Measurements from ENCODE around the gene KRT15. TPM values are rescaled to one million over a fixed set of nuclear protein-coding genes. Genes with fewer than 3 reads are reported as not detected.

KRT15 gene
- total RNA-seq, 4 donors from 2014 or later = 802 to 1,380 (median 1,140) TPM

- no peak overlapping the region for H3K4me3 ChIP-seq (ENCODE audit: low read depth, poor library complexity, severe bottlenecking)
- WGBS, 2 donors = 74 to 78% methylated on average over 9 of the region's 9 CpGs
- no peak for TF ChIP-seq POLR2A (IDR thresholded peaks at IDR 0.05)
- no peak for TF ChIP-seq CTCF (IDR thresholded peaks at IDR 0.05)
- intact Hi-C loops (cut with DNase I; ENCODE audit: low total_unique reads) = no loop called here
- no peak for DNase-seq (ENCODE audit: low spot score in 2 of 2)
Observed at GRCh38 chr17:41532947-41533570, 14.4 kb upstream of the KRT15 start.

GRCh38 chr17:41531993-41532392 lies 13.3 kb upstream of the KRT15 start:
- H3K4me3 ChIP-seq (ENCODE audit: low read depth, poor library complexity, severe bottlenecking) = no peak overlapping the region
- intact Hi-C loops (cut with DNase I; ENCODE audit: low total_unique reads) = no loop called here
- DNase-seq (ENCODE audit: low spot score in 2 of 2) = no peak
- TF ChIP-seq POLR2A (IDR thresholded peaks at IDR 0.05) = no peak
- TF ChIP-seq CTCF (IDR thresholded peaks at IDR 0.05) = no peak
- 61 to 63% methylated on average over 1 of the region's 1 CpG for WGBS, 2 donors

GRCh38 chr17:41530062-41531048 lies 11.7 kb upstream of the KRT15 start:
- WGBS, 2 donors = 72 to 84% methylated on average over 8 of the region's 8 CpGs
- TF ChIP-seq POLR2A (IDR thresholded peaks at IDR 0.05) (no peak), CTCF (IDR thresholded peaks at IDR 0.05) (no peak)
- DNase-seq (ENCODE audit: low spot score in 2 of 2) = no peak
- H3K4me3 ChIP-seq (ENCODE audit: low read depth, poor library complexity, severe bottlenecking) = no peak overlapping the region
- intact Hi-C loops (cut with DNase I; ENCODE audit: low total_unique reads) = no loop called here

GRCh38 chr17:41529491-41529915 lies 10.8 kb upstream of the KRT15 start:
- TF ChIP-seq POLR2A (IDR thresholded peaks at IDR 0.05) = no peak
- 57 to 79% methylated on average over 5 of the region's 5 CpGs for WGBS, 2 donors
- intact Hi-C loops (cut with DNase I; ENCODE audit: low total_unique reads) = no loop called here
- DNase-seq (ENCODE audit: low spot score in 2 of 2) = no peak
- no peak overlapping the region for H3K4me3 ChIP-seq (ENCODE audit: low read depth, poor library complexity, severe bottlenecking)

GRCh38 chr17:41528959-41529353 lies 10.3 kb upstream of the KRT15 start:
- H3K4me3 ChIP-seq (ENCODE audit: low read depth, poor library complexity, severe bottlenecking) = no peak overlapping the region
- WGBS, 2 donors = 51 to 59% methylated on average over 10 of the region's 10 CpGs
- intact Hi-C loops (cut with DNase I; ENCODE audit: low total_unique reads) = no loop called here
- TF ChIP-seq POLR2A (IDR thresholded peaks at IDR 0.05) (no peak), CTCF (IDR thresholded peaks at IDR 0.05) (no peak)
- DNase-seq (ENCODE audit: low spot score in 2 of 2) = no peak

All from lower leg skin (tissue), 4 donors.